ENCODE measurements around the gene CDK6. TPM values are rescaled to one million over a fixed set of nuclear protein-coding genes. Genes with fewer than 3 reads are reported as not detected.

The CDK6 gene
- total RNA-seq, 4 donors from 2014 or later: 12.9 to 32.7 (median 21.6) TPM

DNA sequence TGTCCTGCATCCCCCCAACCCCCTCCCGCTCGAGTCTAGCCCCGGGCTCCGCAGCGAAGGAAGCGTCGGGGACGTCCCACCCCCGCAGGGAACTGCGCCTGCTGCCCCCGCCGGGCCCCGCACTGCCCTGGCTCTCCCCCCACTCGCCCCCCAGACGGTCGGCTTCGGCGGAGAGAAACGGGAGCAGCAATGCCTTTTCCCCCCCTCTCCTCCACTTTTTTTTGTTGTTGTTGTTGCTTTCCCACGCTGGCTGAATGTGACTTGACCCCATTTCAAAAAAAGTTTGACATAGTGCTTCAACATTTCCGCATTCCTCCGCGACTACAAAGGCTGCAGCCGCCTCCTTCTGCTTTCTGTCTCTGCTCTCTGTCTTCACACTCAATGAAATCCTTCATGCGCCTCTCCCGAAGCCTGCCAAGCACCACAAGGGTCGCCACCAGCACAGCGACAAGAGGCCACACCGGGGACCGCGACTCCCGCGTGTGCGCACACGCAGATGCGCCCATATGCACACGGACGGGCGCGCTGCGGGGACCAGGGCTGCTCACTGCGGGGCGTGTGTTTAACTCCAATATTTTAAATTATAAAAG is 1.0 kb downstream of the CDK6 start:
- TF ChIP-seq POLR2A (IDR thresholded peaks at IDR 0.05): no peak
- TF ChIP-seq POLR2AphosphoS5 (IDR thresholded peaks at IDR 0.05): peak in 2 of 3 donors; percentile 47 to 61
- 0 to 1% methylated on average over 2 to 42 of the region's 43 CpGs for WGBS, 2 donors (ENCODE audit: low coverage in 1 of 2)
- Histone ChIP-seq H3K27me3 (no peaks in the 10 kb centered on the region), H3K4me3 (peak overlapping the region; percentile 65 to 89 (median 80)), H3K9me3 (no peaks in the 10 kb centered on the region), H3K27ac (peak overlapping the region; percentile 92 to 94 (median 93)), H3K36me3 (no peaks in the 10 kb centered on the region), H3K4me1 (peaks cover 4 to 31% (median 21%) of the 10 kb centered on the region in 4 donors)
- in situ Hi-C loops (cut with MboI; ENCODE audit: low pct_ligation_motif_present in 1 of 4, low pct_unique_long_range_greater_than_20kb in 1 of 4, low sequenced_read_pairs in 3 of 4): loop anchor here (10.0 kb wide), 3 partner anchors 141 to 211 kb away; no protein-coding TSS in a partner anchor
- intact Hi-C loops (cut with DNase I; ENCODE audit: low total_unique reads): loop anchor here (5.0 to 10.0 kb wide), 2 partner anchors 138 to 221 kb away; no protein-coding TSS in a partner anchor
- DNase-seq: peak; percentile 75

DNA sequence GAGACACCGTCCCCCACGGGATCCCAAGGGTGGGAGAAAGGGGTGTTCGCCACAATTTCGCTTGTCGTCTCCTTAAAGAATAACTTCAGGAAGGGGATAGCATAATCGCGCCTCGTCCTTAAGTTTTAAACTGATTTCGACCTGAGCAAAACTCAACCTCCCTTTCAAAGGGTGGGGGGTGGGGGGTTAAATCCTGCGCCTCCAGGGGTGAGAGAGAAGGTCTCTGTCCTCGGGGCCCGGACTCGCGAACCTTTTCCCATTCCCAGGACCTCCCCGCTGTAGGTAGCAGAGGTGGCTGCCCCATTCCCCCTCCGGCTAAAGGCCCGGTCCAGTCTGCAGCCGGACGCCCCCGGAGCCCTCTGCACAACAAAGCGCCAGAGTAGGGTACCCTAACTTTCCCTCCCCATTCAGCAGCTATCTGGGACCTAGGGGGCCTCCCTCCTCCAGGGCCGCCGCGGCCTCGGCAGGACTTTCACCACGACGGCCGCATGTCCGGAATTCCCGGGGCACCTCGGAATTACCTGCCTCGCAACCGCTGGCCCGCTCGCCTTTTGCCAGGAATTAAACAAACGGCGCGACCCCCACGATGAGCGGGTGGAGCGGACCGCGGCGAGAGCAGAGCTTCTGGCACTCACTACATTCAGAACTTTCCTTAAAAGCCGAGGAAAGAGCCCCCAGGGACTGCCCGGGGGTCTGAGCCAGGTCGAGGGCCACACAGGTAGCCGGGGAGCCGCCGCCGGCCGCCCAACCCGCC is 1.7 kb downstream of the CDK6 start:
- in situ Hi-C loops (cut with MboI; ENCODE audit: low pct_ligation_motif_present in 1 of 4, low pct_unique_long_range_greater_than_20kb in 1 of 4, low sequenced_read_pairs in 3 of 4): loop anchor here (5.0 to 10.0 kb wide), 4 partner anchors 140 to 210 kb away; no protein-coding TSS in a partner anchor

DNA sequence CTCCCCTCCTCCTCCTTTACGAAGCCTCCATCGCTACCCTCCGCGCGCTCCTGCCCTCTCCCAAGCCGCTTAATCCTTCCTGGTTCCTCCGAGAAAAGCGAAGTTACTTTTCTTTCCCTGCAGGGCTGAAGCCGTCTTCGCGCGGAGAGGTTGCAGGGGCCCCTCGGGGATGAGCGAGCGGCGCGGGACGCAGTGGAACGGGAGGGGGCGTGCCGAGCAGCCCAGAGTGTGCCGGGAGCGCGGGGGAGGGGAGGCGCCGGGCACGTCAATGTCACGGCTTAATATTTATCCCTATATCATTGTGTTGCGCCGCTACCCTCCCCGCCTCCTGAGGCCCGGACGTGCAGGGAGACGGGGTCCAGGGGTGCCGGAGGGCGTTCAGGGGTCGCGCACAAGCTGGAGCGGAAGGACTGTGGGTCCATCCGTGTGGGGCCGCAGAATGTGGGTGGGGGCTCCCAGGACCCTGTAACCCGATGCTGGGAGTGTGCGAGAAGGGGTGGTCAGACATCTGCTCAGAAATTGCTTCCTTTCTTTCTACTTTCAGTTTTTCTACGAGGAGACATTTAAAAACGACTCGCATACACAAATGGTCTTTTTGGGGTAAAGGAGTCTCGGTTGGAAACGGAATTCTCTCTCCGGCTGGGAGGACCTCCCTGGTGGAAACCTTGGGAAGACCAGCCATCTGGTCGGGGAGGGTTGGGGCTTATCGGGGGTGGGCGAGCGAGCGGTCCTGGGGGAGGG is 2.4 kb downstream of the CDK6 start:
- H3K27me3 ChIP-seq: no peaks in the 10 kb centered on the region
- DNase-seq: peak; percentile 88
- in situ Hi-C loops (cut with MboI; ENCODE audit: low pct_ligation_motif_present in 1 of 4, low pct_unique_long_range_greater_than_20kb in 1 of 4, low sequenced_read_pairs in 3 of 4): loop anchor here (5.0 to 10.0 kb wide), 4 partner anchors 139 to 209 kb away; no protein-coding TSS in a partner anchor
- peaks cover 13 to 44% (median 30%) of the 10 kb centered on the region in 4 donors for H3K4me1 ChIP-seq
- H3K36me3 ChIP-seq: no peaks in the 10 kb centered on the region
- peak; percentile 55 for TF ChIP-seq POLR2A (IDR thresholded peaks at IDR 0.05)
- TF ChIP-seq POLR2AphosphoS5 (IDR thresholded peaks at IDR 0.05): peak; percentile 73 to 77 (median 76)
- no peak for TF ChIP-seq EP300 (IDR thresholded peaks at IDR 0.05; ENCODE audit: low read depth)
- TF ChIP-seq, protein P1, sequence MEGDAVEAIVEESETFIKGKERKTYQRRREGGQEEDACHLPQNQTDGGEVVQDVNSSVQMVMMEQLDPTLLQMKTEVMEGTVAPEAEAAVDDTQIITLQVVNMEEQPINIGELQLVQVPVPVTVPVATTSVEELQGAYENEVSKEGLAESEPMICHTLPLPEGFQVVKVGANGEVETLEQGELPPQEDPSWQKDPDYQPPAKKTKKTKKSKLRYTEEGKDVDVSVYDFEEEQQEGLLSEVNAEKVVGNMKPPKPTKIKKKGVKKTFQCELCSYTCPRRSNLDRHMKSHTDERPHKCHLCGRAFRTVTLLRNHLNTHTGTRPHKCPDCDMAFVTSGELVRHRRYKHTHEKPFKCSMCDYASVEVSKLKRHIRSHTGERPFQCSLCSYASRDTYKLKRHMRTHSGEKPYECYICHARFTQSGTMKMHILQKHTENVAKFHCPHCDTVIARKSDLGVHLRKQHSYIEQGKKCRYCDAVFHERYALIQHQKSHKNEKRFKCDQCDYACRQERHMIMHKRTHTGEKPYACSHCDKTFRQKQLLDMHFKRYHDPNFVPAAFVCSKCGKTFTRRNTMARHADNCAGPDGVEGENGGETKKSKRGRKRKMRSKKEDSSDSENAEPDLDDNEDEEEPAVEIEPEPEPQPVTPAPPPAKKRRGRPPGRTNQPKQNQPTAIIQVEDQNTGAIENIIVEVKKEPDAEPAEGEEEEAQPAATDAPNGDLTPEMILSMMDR (IDR thresholded peaks at IDR 0.05): peak in 3 of 5 experiments; percentile 13 to 21 (median 14)
- H3K4me3 ChIP-seq: peak overlapping the region; percentile 65 to 89 (median 80)
- intact Hi-C loops (cut with DNase I; ENCODE audit: low total_unique reads): loop anchor here (5.0 to 10.0 kb wide), 2 partner anchors 117 to 219 kb away; no protein-coding TSS in a partner anchor
- H3K9me3 ChIP-seq: no peaks in the 10 kb centered on the region
- peak overlapping the region; percentile 92 to 94 (median 93) for H3K27ac ChIP-seq
- 1% methylated on average over 54 of the region's 54 CpGs; no CpG with 5 or more reads in 1 of the 2 donors for WGBS, 2 donors (ENCODE audit: low coverage in 1 of 2)

More for the DNA sequence above, 1.7 kb downstream of the CDK6 start:
- WGBS, 2 donors (ENCODE audit: low coverage in 1 of 2): 0% methylated on average over 45 of the region's 53 CpGs; no CpG with 5 or more reads in 1 of the 2 donors
- peak; percentile 40 for DNase-seq
- Histone ChIP-seq H3K27me3 (no peaks in the 10 kb centered on the region), H3K9me3 (no peaks in the 10 kb centered on the region), H3K27ac (peak overlapping the region; percentile 92 to 94 (median 93)), H3K4me3 (peak overlapping the region; percentile 65 to 89 (median 80)), H3K4me1 (peaks cover 9 to 38% (median 28%) of the 10 kb centered on the region in 4 donors), H3K36me3 (no peaks in the 10 kb centered on the region)
- TF ChIP-seq EP300 (IDR thresholded peaks at IDR 0.05; ENCODE audit: low read depth): no peak
- TF ChIP-seq, protein P1 (IDR thresholded peaks at IDR 0.05): no peak
- no peak for TF ChIP-seq POLR2A (IDR thresholded peaks at IDR 0.05)
- no peak for TF ChIP-seq POLR2AphosphoS5 (IDR thresholded peaks at IDR 0.05)
- intact Hi-C loops (cut with DNase I; ENCODE audit: low total_unique reads): loop anchor here (5.0 to 10.0 kb wide), 3 partner anchors 117 to 220 kb away; no protein-coding TSS in a partner anchor

DNA sequence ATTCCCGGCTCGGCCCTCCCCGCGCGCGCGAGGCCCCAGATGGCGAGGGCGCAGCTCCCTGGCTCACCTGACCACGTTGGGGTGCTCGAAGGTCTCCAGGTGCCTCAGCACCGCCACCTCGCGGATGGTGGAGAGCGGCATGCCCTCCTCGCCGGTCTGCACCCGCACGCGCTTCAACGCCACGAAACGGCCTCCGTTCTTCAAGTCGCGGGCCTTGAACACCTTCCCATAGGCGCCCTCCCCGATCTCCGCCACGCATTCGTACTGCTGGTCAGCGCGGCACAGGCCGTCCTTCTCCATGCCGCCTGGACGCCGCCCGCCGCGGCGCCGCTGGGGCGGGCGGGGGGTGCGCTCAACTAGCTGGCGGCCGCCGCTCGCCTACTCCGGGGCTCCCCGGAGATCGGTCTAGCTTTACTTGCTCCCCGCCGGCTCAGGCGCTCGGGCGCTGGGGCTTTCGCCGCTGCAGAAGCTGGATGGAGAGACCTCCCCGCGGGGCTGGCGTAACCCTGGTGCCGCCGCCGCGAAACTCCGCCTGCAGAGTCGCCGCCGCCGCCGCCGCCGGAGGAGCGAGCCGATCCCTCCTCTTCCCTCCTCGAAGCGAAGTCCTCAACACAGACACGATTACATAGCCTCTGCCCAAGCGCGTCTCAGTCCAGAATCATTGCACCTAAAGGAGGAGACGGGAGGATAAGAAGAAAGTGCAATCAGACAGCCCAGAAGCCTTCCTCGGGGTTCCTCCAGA is 3.2 kb downstream of the CDK6 start:
- intact Hi-C loops (cut with DNase I; ENCODE audit: low total_unique reads) (loop anchor here (5.0 to 10.0 kb wide), 2 partner anchors 116 to 218 kb away; no protein-coding TSS in a partner anchor), in situ Hi-C loops (cut with MboI; ENCODE audit: low pct_ligation_motif_present in 1 of 4, low pct_unique_long_range_greater_than_20kb in 1 of 4, low sequenced_read_pairs in 3 of 4) (loop anchor here (5.0 to 10.0 kb wide), 4 partner anchors 138 to 208 kb away; no protein-coding TSS in a partner anchor)
- no peaks in the 10 kb centered on the region for H3K27me3 ChIP-seq
- no peaks in the 10 kb centered on the region for H3K36me3 ChIP-seq
- peak overlapping the region; percentile 65 to 89 (median 80) for H3K4me3 ChIP-seq
- peak overlapping the region; percentile 92 to 94 (median 93) for H3K27ac ChIP-seq
- peaks cover 13 to 51% (median 31%) of the 10 kb centered on the region in 4 donors for H3K4me1 ChIP-seq
- H3K9me3 ChIP-seq: no peaks in the 10 kb centered on the region
- peak; percentile 31 for TF ChIP-seq POLR2A (IDR thresholded peaks at IDR 0.05)
- TF ChIP-seq, protein P1 (IDR thresholded peaks at IDR 0.05): peak; percentile 86 to 96 (median 88)
- no peak for TF ChIP-seq EP300 (IDR thresholded peaks at IDR 0.05; ENCODE audit: low read depth)
- peak; percentile 35 to 69 (median 65) for TF ChIP-seq POLR2AphosphoS5 (IDR thresholded peaks at IDR 0.05)
- peak; percentile 93 for DNase-seq
- 0% methylated on average over 1 to 83 of the region's 83 CpGs for WGBS, 2 donors (ENCODE audit: low coverage in 1 of 2)

Data from transverse colon (tissue), 4 donors.